HG03175 (cell line): ENCODE results near the gene TADA3.
"Not testable (repeated sequence)": the region's sequence is repeated elsewhere in the genome, so short reads cannot be mapped to it uniquely, and the experiment has no call there.

Experiments
- ATAC-seq: cut with Tn5 transposase; IDR thresholded peaks from one replicate; pipeline ENCODE4 v1.9.1; 2021; ENCODE audit warnings: mild to moderate bottlenecking, moderate library complexity; ENCODE audit not compliant: unreplicated experiment

Gene TADA3

DNA sequence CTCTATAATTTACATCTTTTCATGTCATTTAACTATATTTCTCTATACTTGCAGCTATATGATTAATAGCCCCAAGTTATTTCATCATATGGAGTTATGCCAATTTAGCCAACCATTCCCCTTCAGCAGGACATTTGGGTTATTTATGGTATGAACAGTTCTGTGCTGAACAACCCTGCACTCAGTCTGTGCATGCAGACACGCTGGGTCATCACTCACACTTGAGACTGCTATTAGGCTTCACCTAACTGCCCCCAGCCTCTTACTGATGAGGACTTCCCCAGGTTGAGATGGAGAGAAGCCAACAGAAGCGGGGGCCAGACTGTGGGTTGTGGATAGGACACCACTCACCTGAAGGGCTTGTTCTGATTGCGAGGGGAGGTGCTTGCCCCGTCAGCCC lies 7.3 kb downstream of the TADA3 start:
- ATAC-seq: no peak

DNA sequence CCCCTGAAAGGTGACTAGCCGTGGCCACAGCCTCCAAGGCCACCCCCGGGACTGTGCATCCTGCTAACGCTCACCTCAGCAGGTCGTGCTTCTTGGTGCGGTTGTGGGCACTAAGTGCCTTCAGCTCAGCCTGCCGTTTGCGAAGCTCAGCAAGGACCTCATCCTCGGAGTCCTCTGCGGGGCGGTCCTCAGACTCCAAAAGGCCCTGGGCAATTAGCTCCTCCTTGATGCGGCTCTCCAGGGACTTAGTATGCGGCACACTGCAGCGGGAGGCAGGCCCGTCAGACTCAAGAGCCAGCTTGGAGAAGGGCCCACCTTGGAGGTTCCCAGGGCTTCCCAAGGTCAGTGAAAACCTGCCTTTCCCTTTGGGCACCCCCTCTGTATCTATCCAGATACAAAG lies 8.3 kb downstream of the TADA3 start:
- no peak for ATAC-seq

DNA sequence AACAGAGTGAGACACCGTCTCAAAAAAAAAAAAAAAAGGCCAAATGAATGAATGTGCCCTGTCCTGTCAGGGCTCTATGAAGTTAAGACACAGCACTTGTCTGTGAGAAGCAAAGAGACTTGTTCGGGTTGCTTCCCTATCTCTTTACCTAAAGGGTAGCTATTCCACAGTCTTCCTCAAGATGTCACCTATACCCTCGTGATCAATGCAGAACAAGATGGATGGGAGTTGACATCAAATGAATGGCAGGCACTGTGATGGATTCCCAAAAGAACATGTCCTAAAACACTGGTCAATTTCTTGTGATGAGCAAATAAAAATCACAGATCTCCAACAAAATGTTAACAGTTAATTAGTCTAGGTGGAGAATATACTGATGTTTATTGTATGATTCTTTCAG lies 9.5 kb downstream of the TADA3 start:
- no peak for ATAC-seq

DNA sequence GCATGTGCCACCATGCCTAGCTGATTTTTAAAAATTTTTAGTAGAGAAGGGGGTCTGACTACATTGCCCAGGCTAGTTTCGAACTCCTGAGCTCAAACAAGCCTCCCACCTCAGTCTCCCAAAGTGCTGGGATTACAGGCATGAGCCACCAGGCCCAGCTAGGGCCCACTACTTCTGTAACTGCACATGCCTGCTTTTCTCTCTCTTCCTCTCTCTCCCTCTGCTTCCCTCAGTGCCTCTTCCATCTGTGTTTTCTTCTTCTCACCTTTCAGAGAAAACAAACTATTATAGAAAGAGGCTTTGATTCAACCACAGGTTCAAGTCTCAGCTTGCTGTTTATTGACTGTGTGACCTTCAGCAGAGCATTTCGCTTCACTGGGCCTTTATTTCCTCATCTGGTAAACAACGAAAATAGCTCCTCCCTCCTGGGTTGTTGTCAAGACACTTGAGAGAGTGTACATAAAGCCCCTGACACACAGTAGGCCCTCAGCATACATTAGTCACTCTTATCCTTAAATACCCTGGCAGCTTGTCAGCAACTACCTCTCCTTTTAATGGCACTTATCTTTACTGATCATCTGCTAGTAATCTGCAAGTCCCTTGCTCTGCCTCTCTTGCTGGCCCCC lies 10.2 kb downstream of the TADA3 start:
- ATAC-seq: no peak

DNA sequence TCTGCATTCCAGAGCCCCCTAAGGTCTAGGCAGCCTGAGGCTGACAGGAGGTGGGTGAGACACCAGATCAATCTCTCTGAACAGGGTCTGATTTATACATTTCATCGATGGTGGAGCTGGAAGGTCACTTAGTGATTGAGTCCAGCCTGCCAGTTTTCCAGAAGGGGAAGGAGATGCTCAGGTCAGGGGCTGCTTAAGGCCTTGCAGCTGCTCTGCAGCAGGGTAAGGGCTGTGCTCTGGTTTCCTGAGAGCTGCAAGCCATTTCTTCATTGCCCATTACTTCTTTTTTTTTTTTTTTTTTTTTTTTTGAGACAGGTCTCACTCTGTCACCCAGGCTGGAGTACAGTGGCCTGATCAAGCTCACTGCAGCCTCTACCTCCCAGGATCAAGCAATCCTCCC lies 10.7 kb downstream of the TADA3 start:
- ATAC-seq: no peak

DNA sequence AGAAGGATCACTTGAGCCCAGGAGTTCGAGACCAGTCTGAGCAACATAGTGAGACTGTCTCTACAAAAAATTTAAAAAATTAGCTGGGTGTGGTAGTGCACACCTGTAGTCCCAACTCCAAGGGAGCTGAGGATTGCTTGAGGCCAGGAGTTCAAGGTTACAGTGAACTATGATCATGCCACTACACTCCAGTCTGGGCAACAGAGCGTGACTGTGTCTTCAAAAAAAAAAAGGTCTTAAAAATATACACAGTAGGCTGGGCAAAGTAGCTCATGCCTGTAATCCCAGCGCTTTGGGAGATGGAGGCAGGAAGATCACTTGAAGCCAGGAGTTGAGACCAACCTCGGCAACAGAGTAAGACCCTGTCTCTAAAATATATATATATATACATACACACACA lies 11.4 kb downstream of the TADA3 start:
- no peak for ATAC-seq

DNA sequence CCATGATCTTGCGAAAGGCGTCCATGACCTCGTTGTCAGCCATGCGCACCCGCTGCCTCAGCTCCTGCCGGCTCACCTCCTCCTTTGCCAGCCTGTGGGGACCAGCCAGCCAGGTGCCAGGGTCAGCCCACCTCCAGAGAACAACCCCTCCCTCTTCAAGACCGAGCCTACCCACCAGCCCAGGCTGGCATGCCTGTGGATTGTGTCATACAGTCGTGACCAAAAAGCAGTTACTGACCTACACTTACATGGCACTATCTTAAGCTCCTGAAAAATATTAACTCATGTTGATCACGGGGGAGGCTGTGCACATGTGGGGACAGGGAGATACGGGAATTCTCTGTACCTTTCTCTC lies 11.8 kb downstream of the TADA3 start:
- ATAC-seq: no peak

DNA sequence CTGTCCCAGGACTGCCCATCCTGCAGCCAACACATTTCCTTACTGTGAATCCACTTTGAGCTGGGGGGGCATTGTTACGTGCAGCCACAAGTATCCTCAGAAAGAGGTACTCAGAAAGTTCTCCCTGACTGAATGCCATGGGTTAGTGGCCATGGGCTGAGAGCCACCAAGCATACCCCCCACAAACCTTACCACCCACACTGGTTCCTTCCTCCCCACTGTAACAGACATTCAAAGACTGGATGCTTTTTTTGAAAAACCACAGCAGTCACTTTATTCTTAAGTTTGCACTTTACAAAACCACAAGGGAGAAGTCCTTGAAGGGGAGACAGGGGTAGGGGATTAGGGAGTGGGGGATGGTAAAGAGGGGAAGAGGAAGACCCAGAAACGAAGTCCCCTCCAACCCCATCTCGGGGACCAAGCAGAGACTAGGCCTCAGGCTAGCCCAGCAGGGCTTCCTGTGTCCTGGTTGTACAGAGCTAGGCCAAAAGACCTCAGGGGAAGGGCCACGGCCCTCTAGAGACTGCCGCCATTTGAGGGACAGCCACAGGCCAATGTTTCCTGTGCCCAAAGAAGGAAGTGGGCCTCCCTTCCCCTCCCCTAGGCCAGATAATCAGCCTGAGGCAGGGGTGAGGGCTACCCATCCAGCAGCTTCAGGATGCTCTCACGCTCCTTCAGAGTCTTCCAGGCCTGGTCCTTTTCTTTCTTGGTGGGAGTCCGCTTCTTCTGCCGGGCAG lies 12.4 kb downstream of the TADA3 start:
- ATAC-seq: peak; percentile 77

DNA sequence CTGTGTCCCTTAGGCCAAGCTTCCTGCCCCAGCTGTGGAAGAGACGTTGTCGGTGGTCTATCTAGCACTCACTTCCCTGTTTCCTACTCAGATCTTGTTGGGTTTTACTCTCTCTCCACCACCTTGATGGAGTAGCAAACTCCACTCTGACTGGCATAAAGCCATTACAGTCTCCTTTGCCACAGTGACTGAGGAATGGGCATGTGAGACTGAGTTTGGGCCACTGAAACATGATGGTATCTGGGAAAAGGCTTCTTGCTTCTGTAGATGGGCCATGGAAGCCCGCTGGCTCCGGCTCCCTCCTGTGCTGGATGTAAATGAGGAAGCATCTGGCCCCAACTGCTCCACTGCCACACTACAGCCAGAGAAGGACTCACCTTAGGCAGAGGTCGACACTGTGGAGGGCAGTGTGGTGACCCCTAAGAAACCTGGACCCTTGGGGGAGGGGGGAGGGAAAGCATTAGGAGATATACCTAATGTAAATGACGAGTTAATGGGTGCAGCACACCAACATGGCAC lies 13.1 kb downstream of the TADA3 start:
- ATAC-seq: no peak

DNA sequence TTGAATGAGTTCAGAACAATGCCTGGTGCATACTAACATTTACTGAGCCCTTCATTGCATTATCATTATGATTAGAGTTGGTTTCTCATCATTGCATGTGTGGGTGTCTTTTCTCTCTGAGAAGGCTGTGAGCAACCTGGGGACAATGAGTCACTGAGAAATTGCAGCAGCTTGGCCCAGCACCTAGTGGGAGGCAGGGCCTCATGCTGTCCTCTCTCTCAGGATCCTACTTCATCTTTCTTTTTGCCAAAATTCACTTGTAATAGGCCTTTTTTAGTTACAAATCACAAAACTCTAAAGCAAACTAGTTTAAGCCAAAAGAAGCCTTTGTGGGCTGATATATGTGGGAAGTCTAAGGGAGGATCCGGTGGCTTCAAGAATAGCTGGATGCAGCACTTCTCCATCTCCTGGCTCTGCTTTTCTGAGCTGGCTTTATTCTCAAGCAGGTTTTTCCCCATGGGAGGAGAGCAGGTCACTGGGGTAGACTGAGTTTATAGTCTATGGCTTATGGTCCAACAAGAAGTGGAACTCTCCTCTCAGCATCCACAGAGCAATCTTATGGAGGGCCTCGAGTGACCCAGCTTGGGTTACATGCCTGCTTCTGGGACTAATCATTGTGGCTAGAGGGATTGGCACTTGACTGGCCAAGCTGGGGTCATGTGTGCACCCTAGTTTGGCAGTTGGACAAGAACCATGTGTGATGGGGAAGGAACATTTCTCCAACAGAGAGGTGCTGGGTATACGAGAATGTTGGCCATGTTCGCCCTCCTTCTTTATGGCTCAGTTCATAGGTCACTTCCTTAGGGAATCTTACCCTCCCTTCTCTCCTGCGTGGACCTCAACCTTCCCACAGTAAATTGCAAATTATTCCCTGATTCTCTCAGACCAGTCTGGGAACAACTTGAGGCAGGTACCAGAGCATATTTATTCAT lies 13.9 kb downstream of the TADA3 start:
- ATAC-seq: no peak

DNA sequence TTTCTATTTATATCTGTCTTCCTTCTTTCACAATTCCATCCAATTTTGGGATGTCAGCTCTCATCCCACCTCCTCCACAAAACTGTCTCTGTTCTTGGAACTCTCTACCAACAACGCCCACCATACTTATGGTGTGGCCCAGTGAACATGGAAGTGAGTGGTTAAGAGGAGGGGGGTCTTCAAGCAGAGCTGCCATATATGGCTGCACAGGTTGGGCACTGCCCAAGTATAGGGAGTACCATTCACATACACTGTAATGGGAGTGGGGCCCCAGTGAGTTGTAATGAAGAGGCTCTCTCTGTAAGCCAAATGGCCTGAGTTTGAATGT lies 14.6 kb downstream of the TADA3 start:
- no peak for ATAC-seq

DNA sequence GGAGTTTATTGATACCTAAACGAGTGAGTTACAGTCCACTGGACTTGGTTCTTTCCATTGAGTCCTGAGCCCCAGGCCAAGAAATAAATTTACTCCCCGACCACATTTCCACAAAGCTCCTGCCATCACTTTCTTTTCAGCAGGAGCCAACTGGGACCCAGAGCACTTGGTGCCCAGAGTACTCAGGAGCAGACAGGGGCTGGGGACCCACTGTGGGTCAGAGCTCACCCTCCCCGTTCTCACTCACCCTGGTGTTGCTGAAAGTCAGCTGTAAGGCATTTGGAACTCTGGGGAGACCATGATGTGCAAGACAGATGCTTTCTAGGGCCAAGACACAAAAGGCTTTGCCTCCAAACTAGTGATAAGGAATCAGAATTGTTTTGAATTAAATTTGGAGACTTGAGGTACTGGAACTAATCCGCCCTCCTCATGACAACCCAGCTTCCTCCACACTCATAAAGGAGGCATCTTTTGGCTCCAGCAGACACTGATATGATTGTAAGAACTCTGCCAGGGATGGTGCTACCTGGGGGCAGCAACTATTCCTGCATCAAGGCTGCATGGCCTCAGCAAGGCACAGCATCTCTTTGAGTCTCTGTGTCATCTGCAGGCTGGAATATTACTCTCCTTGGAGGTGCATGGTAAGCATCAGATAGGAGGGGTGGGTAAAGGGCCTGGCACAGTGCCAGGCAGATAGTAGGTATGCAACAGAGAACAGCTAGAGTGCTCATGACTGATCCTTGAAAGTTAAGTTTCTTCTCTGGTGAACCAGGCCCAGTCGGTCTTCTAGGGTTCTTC lies 15.2 kb downstream of the TADA3 start:
- no peak for ATAC-seq

DNA sequence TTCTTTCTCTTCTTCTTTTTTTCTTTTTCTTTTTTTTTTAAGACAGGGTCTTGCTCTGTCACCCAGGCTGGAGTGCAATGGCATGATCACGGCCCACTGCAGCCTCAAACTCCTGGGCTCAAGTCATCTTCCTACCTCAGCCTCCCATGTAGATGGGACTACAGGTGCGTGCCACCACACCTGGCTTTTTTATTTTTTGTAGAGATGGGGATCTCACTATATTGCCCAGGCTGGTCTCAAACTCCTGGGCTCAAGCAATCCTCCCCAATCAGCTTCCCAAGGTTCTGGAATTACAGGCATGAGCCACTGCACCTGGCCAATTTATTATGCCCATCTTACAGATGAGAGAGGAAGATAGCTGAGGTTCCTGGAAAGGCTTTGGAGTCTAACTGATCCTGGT lies 21.3 kb downstream of the TADA3 start:
- not testable (repeated sequence) for ATAC-seq

DNA sequence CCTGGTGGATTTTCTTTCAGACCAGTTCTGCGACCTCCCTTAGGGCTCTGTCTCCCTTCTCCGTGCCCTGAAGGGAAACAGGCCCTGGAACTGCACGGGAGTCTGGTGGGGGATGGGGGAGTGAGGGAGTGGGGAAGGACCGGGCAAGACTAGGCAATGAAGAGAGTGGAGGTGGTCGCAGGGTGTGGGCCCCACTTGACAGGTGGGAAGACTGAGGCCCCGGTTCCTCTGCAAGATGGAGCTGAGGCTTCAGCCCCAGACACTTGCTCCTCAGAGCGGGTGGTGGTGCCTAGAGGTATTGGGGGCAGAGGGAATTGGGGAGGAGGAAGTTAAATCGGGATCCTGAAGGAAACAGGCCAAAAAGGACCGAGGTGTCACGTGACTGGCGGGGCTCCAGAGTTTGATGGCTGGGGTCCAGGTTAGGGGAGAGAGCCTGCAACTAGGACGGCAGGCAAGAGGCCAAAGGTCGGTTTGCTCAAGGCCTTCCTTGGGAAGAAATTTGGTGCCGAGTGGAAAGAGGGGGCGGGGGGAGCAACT lies 21.9 kb downstream of the TADA3 start:
- no peak for ATAC-seq

DNA sequence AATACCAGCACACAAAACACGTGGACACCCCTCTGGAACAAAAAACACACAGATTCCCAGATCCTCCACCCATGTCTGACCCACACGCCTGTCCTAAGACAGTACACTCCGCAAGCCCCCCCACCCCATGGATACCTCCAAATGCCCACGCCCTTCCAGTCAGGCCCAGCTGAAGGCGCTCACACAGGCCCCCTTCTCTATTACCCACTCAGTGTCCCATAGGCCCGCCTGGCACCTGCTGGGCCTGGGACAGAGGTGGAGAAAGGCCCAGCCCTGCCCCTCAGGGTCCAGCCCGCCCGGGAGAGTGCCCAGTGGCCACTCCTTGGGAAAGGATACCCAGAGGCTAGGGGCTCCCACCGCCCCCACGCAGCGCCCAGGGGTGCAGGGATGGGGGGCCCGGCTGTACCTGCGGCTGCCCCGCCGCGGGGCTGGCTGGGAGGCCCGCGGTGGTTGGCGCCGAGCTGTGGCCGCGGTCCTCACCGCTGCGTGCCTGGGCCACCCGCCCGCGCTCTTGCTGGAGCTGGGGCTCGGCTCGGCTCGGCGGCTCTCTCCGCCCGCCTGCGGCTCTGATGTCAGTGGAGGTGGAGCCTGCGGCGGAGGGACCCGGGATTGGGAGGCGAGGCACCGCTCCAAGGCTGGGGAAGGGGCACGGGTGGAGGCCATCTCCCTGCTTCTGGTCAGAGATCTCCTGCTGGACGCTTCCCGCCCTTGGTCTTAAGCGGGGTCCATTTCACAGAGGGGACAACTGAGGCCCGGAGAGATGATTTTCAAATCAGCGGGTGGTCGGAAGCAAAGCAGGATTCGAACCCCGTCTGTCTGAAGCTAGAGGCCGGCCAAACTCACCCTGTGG lies 22.6 kb downstream of the TADA3 start, which contains the start of gene CAMK1:
CAMK1 (minus strand) TSS at position 522 of the 850 bp plus-strand sequence. CDS start 2,198 bp downstream, outside the sequence.
- ATAC-seq: peak; percentile 65

DNA sequence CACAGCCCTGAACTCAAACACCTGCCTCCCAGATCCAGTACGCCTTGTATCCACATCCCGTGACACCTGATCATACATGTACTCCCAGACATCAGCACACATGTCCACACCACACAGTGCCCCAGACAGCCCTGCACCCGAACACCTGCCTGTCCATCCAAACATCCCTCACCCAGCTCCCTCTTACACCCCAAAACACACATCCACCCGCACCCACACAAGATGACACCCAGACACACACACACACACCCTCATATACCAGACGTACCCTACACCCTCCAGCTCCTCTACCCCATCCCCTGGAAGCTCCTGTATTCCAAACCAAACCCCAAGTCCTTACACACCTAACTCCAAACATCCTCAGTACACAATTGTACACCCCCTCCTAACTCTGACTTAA lies 23.3 kb downstream of the TADA3 start:
- ATAC-seq: no peak

DNA sequence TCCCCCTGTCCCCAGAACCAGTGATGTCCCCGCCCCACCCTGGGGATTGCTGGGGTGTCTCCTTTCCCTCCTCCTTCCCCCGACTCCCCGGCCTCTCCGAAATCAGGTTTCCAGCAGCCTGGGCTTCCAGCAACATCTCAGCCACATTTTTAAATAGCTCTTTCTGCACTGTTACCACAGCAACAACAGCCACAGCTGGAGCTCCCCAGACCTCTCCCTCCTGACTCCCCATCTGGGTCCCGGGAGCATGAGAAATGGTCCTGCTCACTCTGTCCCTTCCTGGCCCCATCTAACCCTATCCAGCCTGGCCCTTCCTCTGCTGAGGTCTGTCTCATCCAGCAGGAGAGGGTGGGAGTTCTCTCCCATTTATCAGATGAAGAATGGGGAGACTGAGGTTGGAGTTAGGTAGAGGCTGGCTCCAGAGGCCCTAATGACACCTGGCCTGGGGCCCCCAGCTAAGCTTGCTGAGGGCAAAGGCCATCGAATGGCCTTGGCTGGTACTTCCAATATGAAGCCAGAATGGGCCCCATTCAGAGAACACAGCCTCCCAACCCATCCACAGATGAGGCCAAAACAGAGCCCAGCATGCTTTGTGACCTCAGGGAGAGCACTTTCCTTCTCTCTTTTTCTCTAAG lies 24.0 kb downstream of the TADA3 start:
- no peak for ATAC-seq

DNA sequence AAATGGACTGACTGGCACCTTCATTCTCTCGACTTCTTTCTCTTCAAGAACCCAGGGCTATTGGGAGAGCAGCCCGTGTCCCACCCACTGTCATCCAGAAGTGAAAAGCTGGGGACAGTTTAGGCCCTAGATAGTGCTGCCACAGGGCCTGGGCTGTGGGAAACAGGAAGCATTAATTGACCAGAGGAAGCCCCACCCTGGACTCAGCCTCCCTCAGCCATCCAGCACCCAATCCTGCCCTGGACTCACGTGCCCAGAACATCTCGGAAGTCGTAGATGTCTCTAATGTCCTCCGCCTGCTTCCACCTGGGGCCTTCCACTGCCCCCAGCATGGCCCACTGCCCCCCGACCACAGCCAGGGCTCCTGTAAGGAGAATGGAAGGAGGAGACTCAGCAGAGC lies 24.9 kb downstream of the TADA3 start:
- no peak for ATAC-seq

DNA sequence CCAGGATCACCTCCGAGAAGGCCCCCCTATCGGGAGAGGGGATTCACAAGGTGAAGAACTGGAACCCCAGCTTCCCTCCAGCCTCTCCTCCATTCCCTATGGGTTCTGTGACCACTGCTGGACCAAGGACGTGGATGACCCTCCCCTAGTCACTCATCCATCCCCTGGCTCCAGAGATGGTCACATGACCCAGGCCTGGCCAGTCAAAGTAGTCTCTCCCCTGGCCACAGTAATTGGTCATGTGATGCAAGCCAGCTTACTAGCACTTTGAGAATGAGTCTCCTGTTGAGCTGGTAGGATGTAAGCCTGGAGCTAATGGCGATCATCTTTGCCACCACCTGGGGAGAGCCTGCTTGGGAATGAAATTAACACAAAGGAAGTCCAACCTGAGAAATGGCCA lies 26.4 kb downstream of the TADA3 start:
- no peak for ATAC-seq
